WTC11 (cell line): ENCODE data around the gene CNR2. TPM values are rescaled to one million over a fixed set of nuclear protein-coding genes. Genes with fewer than 3 reads are reported as not detected.
A peak's percentile ranks its signal among the peaks of the same experiment; 100 is the strongest.

ENCODE experiments used
- ATAC-seq: fragments of 200-7000 bp; cut with Tn5 transposase; 2 replicates; pipeline ENCODE4 v1.10.0; 2021; ENCODE audit warnings: mild to moderate bottlenecking, moderate library complexity
- CTCF ChIA-PET: fragments of 300-600 bp; sonication (Branson Sonifier 250); formaldehyde crosslinking; loops from one replicate; lab custom pipeline; 2021; ENCODE audit warnings: antibody characterized with exemption; lab: Charles Lee
- POLR2A ChIA-PET: fragments of 350-600 bp; sonication (Branson Sonifier 250); formaldehyde crosslinking; loops from one replicate; lab custom pipeline; 2021; ENCODE audit warnings: antibody characterized with exemption; lab: Charles Lee
- DNase-seq: peaks from one replicate; pipeline ENCODE4 v3.0.0; 2021; ENCODE audit warnings: low spot score
- H3K27ac Mint-ChIP-seq: 2 replicates; pipeline ENCODE4 v1.8.0; 2021; ENCODE audit warnings: mixed read lengths
- H3K27me3 Mint-ChIP-seq: 2 replicates; pipeline ENCODE4 v1.8.0; 2021; ENCODE audit warnings: low read depth, mild to moderate bottlenecking, moderate library complexity, mixed read lengths
- H3K36me3 Mint-ChIP-seq: 2 replicates; pipeline ENCODE4 v1.8.0; 2021; ENCODE audit warnings: mixed read lengths
- H3K4me1 Mint-ChIP-seq: 2 replicates; pipeline ENCODE4 v1.8.0; 2022; ENCODE audit warnings: mixed read lengths
- H3K4me3 Mint-ChIP-seq: 2 replicates; pipeline ENCODE4 v1.8.0; 2021; ENCODE audit warnings: mild to moderate bottlenecking, moderate library complexity, mixed read lengths
- H3K9me3 Mint-ChIP-seq: 2 replicates; pipeline ENCODE4 v1.8.0; 2021; ENCODE audit warnings: mixed read lengths
- ATF3 ChIP-seq: sonication (generic); formaldehyde crosslinking; conservative IDR thresholded peaks from 2 replicates; pipeline ENCODE4 v1.8.1; 2022; ENCODE audit warnings: mild to moderate bottlenecking, missing genetic modification reagents
- E2F5 ChIP-seq: sonication (generic); formaldehyde crosslinking; IDR thresholded peaks from 2 replicates; pipeline ENCODE4 v1.8.1; 2022; ENCODE audit warnings: mild to moderate bottlenecking, moderate library complexity, missing genetic modification reagents
- ELF4 ChIP-seq: sonication (generic); formaldehyde crosslinking; IDR thresholded peaks from 2 replicates; pipeline ENCODE4 v1.8.1; 2022; ENCODE audit warnings: low read depth, mild to moderate bottlenecking, moderate library complexity, missing genetic modification reagents
- EMX1 ChIP-seq: fragments of 250-450 bp; sonication (Bioruptor Pico); IDR thresholded peaks from 2 replicates; pipeline ENCODE4 v1.8.0; 2021; ENCODE audit warnings: mild to moderate bottlenecking
- ESRRA ChIP-seq: sonication (generic); formaldehyde crosslinking; IDR thresholded peaks from 2 replicates; pipeline ENCODE4 v1.8.1; 2022; ENCODE audit warnings: mild to moderate bottlenecking, missing genetic modification reagents, borderline replicate concordance
- ETV6 ChIP-seq: sonication (generic); formaldehyde crosslinking; IDR thresholded peaks from 2 replicates; pipeline ENCODE4 v1.8.1; 2022; ENCODE audit warnings: mild to moderate bottlenecking, missing genetic modification reagents
- FOXK1 ChIP-seq: sonication (generic); formaldehyde crosslinking; IDR thresholded peaks from 2 replicates; pipeline ENCODE4 v1.8.0; 2022; ENCODE audit warnings: mild to moderate bottlenecking, moderate library complexity, missing genetic modification reagents
- FOXP1 ChIP-seq: sonication (generic); formaldehyde crosslinking; IDR thresholded peaks from 2 replicates; pipeline ENCODE4 v1.8.0; 2022; ENCODE audit warnings: missing genetic modification reagents, mild to moderate bottlenecking, moderate library complexity, borderline replicate concordance
- GRHL2 ChIP-seq: fragments of 250-450 bp; sonication (Bioruptor Pico); IDR thresholded peaks from 2 replicates; pipeline ENCODE4 v1.8.0; 2022; ENCODE audit warnings: mild to moderate bottlenecking, moderate library complexity; ENCODE audit not compliant: insufficient replicate concordance, severe bottlenecking
- GTF2I ChIP-seq: fragments of 250-450 bp; sonication (Bioruptor Pico); conservative IDR thresholded peaks from 2 replicates; pipeline ENCODE4 v1.4.0; 2021; ENCODE audit warnings: mild to moderate bottlenecking
- HMGA2 ChIP-seq: fragments of 250-450 bp; sonication (Bioruptor Pico); IDR thresholded peaks from 2 replicates; pipeline ENCODE4 v1.4.0; 2021; ENCODE audit warnings: mild to moderate bottlenecking, moderate library complexity
- JUN ChIP-seq: sonication (generic); formaldehyde crosslinking; IDR thresholded peaks from 2 replicates; pipeline ENCODE4 v1.8.0; 2023; ENCODE audit warnings: mild to moderate bottlenecking, missing genetic modification reagents
- MAX ChIP-seq: sonication (generic); formaldehyde crosslinking; IDR thresholded peaks from 2 replicates; pipeline ENCODE4 v1.8.0; 2022; ENCODE audit warnings: mild to moderate bottlenecking, missing genetic modification reagents
- NFE2L1 ChIP-seq: sonication (generic); formaldehyde crosslinking; IDR thresholded peaks from 2 replicates; pipeline ENCODE4 v1.8.1; 2023; ENCODE audit warnings: missing genetic modification reagents
- PRRX2 ChIP-seq: fragments of 250-450 bp; sonication (Bioruptor Pico); IDR thresholded peaks from 2 replicates; pipeline ENCODE4 v1.8.0; 2021; ENCODE audit warnings: mild to moderate bottlenecking
- RELA ChIP-seq: sonication (generic); formaldehyde crosslinking; IDR thresholded peaks from 2 replicates; pipeline ENCODE4 v1.8.1; 2022; ENCODE audit warnings: missing genetic modification reagents, mild to moderate bottlenecking, borderline replicate concordance
- TEAD1 ChIP-seq: sonication (generic); formaldehyde crosslinking; IDR thresholded peaks from 2 replicates; pipeline ENCODE4 v1.8.0; 2022; ENCODE audit warnings: mild to moderate bottlenecking, missing genetic modification reagents
- USF2 ChIP-seq: sonication (generic); formaldehyde crosslinking; IDR thresholded peaks from 2 replicates; pipeline ENCODE4 v1.8.1; 2023; ENCODE audit warnings: mild to moderate bottlenecking, missing genetic modification reagents, moderate library complexity
- ZNF121 ChIP-seq: sonication (generic); formaldehyde crosslinking; IDR thresholded peaks from 2 replicates; pipeline ENCODE4 v1.8.0; 2023; ENCODE audit warnings: missing genetic modification reagents
- ZNF232 ChIP-seq: sonication (generic); formaldehyde crosslinking; IDR thresholded peaks from 2 replicates; pipeline ENCODE4 v1.8.0; 2022; ENCODE audit warnings: mild to moderate bottlenecking, missing genetic modification reagents
- ZNF263 ChIP-seq: sonication (generic); formaldehyde crosslinking; IDR thresholded peaks from 2 replicates; pipeline ENCODE4 v1.8.1; 2022; ENCODE audit warnings: low read depth, mild to moderate bottlenecking, moderate library complexity, missing genetic modification reagents
- ZNF423 ChIP-seq: fragments of 250-450 bp; sonication (Bioruptor Pico); IDR thresholded peaks from 2 replicates; pipeline ENCODE4 v2.1.2; 2022; ENCODE audit warnings: mild to moderate bottlenecking, moderate library complexity
- ZNF512 ChIP-seq: sonication (generic); formaldehyde crosslinking; IDR thresholded peaks from 2 replicates; pipeline ENCODE4 v1.8.1; 2022; ENCODE audit warnings: missing genetic modification reagents, borderline replicate concordance
- ZSCAN18 ChIP-seq: fragments of 250-450 bp; sonication (Bioruptor Pico); IDR thresholded peaks from 2 replicates; pipeline ENCODE4 v2.1.2; 2022; ENCODE audit warnings: mild to moderate bottlenecking, moderate library complexity
- total RNA-seq: library from RNA; stranded (reverse); gene quantifications from 3 replicates; pipeline ENCODE4 v1.2.3, GENCODE V29; 2021

Gene CNR2
- total RNA-seq, 1 experiment from 2014 or later, result not detected

- Mint-ChIP-seq H3K4me1 (peaks cover 46% of the 10 kb centered on the region), H3K27me3 (no peaks in the 10 kb centered on the region), H3K36me3 (peaks cover 23% of the 10 kb centered on the region), H3K4me3 (peak overlapping the region; percentile 21), H3K9me3 (no peaks in the 10 kb centered on the region), H3K27ac (peak overlapping the region; percentile 7; the same call in 1 of the 2 replicates)
- CTCF ChIA-PET, result interaction anchor here (0.8 to 2.3 kb wide), 10 partner anchors 8 to 435 kb away, joined by 3 to 11 read pairs (median 4); no protein-coding TSS in a partner anchor
- ATAC-seq (no peak), DNase-seq (no peak)
- POLR2A ChIA-PET, result interaction anchor here (0.5 to 1.1 kb wide), 3 partner anchors 132 to 193 kb away, joined by 3 to 5 read pairs (median 3); partner anchors contain the start of gene HMGCL
- no peak for TF ChIP-seq MAX (CRISPR knock-in tag)
- no peak for TF ChIP-seq EMX1
- TF ChIP-seq, all 79 proteins: peak for 0
Measured at GRCh38 chr1:23957096-23957495, 43.9 kb upstream of the CNR2 start.

- no peak overlapping the region for H3K4me3 Mint-ChIP-seq
- no peaks in the 10 kb centered on the region for H3K36me3 Mint-ChIP-seq
- DNase-seq (no peak), ATAC-seq (no peak)
- peaks cover 25% of the 10 kb centered on the region for H3K4me1 Mint-ChIP-seq
- POLR2A ChIA-PET, result interaction anchor here (0.6 kb wide), 1 partner anchor 27 kb away, joined by 4 read pairs; the partner anchor contains the start of gene SRSF10
- CTCF ChIA-PET, result interaction anchor here (0.6 to 1.8 kb wide), 5 partner anchors 43 to 583 kb away, joined by 3 to 9 read pairs (median 6); no protein-coding TSS in a partner anchor
- TF ChIP-seq FOXK1 (CRISPR knock-in tag), result no peak
- TF ChIP-seq RELA (CRISPR knock-in tag), result no peak
- TF ChIP-seq PRRX2, result no peak
- no peak for TF ChIP-seq GTF2I
- no peak for TF ChIP-seq FOXP1 (CRISPR knock-in tag)
- TF ChIP-seq ZSCAN18 (CRISPR knock-in tag), result no peak
- TF ChIP-seq ZNF121, result no peak
- TF ChIP-seq JUN, result no peak
- TF ChIP-seq ZNF232, result no peak
- no peak for TF ChIP-seq ESRRA
- TF ChIP-seq ZNF423 (CRISPR knock-in tag), result no peak
- no peak for TF ChIP-seq GRHL2
- no peak for TF ChIP-seq HMGA2 (CRISPR knock-in tag)
- TF ChIP-seq E2F5 (CRISPR knock-in tag), result no peak
- no peak for TF ChIP-seq TEAD1 (CRISPR knock-in tag)
- no peak for TF ChIP-seq USF2 (CRISPR knock-in tag)
- TF ChIP-seq ZNF512 (CRISPR knock-in tag), result no peak
- H3K9me3 Mint-ChIP-seq, result no peaks in the 10 kb centered on the region
- no peak overlapping the region for H3K27ac Mint-ChIP-seq
- no peaks in the 10 kb centered on the region for H3K27me3 Mint-ChIP-seq
Measured at GRCh38 chr1:23953020-23953419, 39.9 kb upstream of the CNR2 start.

GRCh38 chr1:23947366-23947765 is 34.2 kb upstream of the CNR2 start:
- ATAC-seq (no peak), DNase-seq (no peak)
- ChIA-PET POLR2A (no interaction called here), CTCF (interaction anchor here (0.5 to 1.2 kb wide), 3 partner anchors 10 to 567 kb away, joined by 3 to 4 read pairs (median 3); no protein-coding TSS in a partner anchor)
- H3K4me3 Mint-ChIP-seq, result no peak overlapping the region
- H3K27ac Mint-ChIP-seq, result no peak overlapping the region
- TF ChIP-seq ELF4 (no peak), ZNF423 (CRISPR knock-in tag) (no peak), ATF3 (CRISPR knock-in tag) (no peak), HMGA2 (CRISPR knock-in tag) (no peak), ZNF263 (CRISPR knock-in tag) (no peak), ETV6 (CRISPR knock-in tag) (no peak), GTF2I (no peak), NFE2L1 (CRISPR knock-in tag) (no peak)
- H3K4me1 Mint-ChIP-seq, result no peaks in the 10 kb centered on the region
- no peaks in the 10 kb centered on the region for H3K36me3 Mint-ChIP-seq
- H3K27me3 Mint-ChIP-seq, result peaks cover 2% of the 10 kb centered on the region; the same call in 1 of the 2 replicates
- peaks cover 16% of the 10 kb centered on the region for H3K9me3 Mint-ChIP-seq
